T-helper 2 cell treated with Interferon-gamma antibody and Interleukin-4, amounts not matched to agents 5 μg/mL and 100 μg/mL, for 36 hours (primary cell): Measurements from ENCODE around the gene LIMA1.
"Not testable (repeated sequence)": the region's sequence is repeated elsewhere in the genome, so short reads cannot be mapped to it uniquely, and the experiment has no call there.

Experiments
- DNase-seq: peaks from one replicate; pipeline ENCODE4 v3.0.0; 2021; ENCODE audit warnings: low spot score
- H3K27ac Mint-ChIP-seq: one replicate; pipeline ENCODE4 v1.8.0; 2021; ENCODE audit warnings: mild to moderate bottlenecking, mixed read lengths
- H3K27me3 Mint-ChIP-seq: one replicate; pipeline ENCODE4 v1.8.0; 2021; ENCODE audit warnings: low read depth, mixed read lengths
- H3K36me3 Mint-ChIP-seq: one replicate; pipeline ENCODE4 v1.8.0; 2021; ENCODE audit warnings: low read depth, mixed read lengths
- H3K4me1 Mint-ChIP-seq: one replicate; pipeline ENCODE4 v1.8.0; 2021; ENCODE audit warnings: low read depth, mixed read lengths
- H3K4me3 Mint-ChIP-seq: one replicate; pipeline ENCODE4 v1.8.0; 2022; ENCODE audit warnings: mild to moderate bottlenecking, moderate library complexity, mixed read lengths
- H3K9me3 Mint-ChIP-seq: one replicate; pipeline ENCODE4 v1.8.0; 2021; ENCODE audit warnings: mixed read lengths

The LIMA1 gene

GRCh38 chr12:50162230-50162629, 121.1 kb downstream of the LIMA1 start:
- H3K4me1 Mint-ChIP-seq: peaks cover 41% of the 10 kb centered on the region

GRCh38 chr12:50160643-50161042, 122.7 kb downstream of the LIMA1 start:
- H3K4me3 Mint-ChIP-seq: no peak overlapping the region
- peaks cover 26% of the 10 kb centered on the region for H3K36me3 Mint-ChIP-seq
- H3K27ac Mint-ChIP-seq: peak overlapping the region; percentile 9
- DNase-seq: no peak
- no peaks in the 10 kb centered on the region for H3K9me3 Mint-ChIP-seq
- H3K4me1 Mint-ChIP-seq: peaks cover 38% of the 10 kb centered on the region
- H3K27me3 Mint-ChIP-seq: no peaks in the 10 kb centered on the region

More at GRCh38 chr12:50162230-50162629, 121.1 kb downstream of the LIMA1 start:
- Mint-ChIP-seq H3K27me3 (no peaks in the 10 kb centered on the region), H3K9me3 (no peaks in the 10 kb centered on the region), H3K4me3 (no peak overlapping the region), H3K27ac (no peak overlapping the region), H3K36me3 (peaks cover 27% of the 10 kb centered on the region)
- DNase-seq: no peak

DNA sequence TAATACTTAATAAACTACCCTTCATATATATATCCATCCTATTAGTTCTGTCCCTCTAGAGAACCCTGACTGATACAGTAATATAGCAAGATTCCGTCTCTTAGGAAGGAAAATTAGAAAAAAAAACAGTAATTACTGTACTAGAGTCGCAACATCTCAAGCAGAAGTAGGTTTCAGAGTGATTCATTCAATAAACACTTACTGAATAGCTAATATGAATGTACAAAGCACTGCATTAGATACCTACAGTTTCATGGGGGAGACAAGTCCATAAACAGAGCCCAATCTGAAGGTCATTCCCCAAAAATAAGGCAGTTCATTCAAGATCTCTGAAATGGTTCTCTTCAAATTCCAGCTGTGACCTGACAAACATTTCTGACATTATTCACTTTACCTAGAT, 126.1 kb downstream of the LIMA1 start:
- H3K4me1 Mint-ChIP-seq: peaks cover 24% of the 10 kb centered on the region
- H3K27ac Mint-ChIP-seq: peak overlapping the region; percentile 16
- H3K27me3 Mint-ChIP-seq: no peaks in the 10 kb centered on the region
- no peak for DNase-seq
- peaks cover 21% of the 10 kb centered on the region for H3K36me3 Mint-ChIP-seq
- H3K9me3 Mint-ChIP-seq: no peaks in the 10 kb centered on the region
- H3K4me3 Mint-ChIP-seq: no peak overlapping the region

DNA sequence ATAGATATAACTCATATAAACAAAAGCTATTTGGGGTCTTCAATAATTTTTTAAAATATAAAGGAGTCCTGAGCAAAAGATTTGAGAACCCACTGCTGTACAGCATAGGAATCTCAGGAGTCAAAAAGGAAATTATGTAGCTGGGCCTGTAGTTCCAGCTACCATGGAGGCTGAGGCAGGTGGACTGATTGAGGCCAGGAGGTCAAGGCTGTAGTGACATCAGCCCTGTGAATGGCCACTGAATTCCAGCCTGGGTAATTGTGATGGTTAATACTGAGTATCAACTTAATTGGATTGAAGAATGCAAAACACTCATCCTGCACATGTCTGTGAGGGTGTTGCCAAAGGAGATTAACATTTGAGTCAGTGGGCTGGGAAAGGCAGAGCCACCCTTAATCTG, 126.7 kb downstream of the LIMA1 start:
- Mint-ChIP-seq H3K4me3 (no peak overlapping the region), H3K27ac (no peak overlapping the region), H3K9me3 (no peaks in the 10 kb centered on the region), H3K36me3 (peaks cover 21% of the 10 kb centered on the region), H3K27me3 (no peaks in the 10 kb centered on the region), H3K4me1 (peaks cover 24% of the 10 kb centered on the region)
- no peak for DNase-seq

GRCh38 chr12:50154947-50155346, 128.4 kb downstream of the LIMA1 start:
- H3K4me1 Mint-ChIP-seq: peaks cover 21% of the 10 kb centered on the region
- not testable (repeated sequence) for H3K27me3 Mint-ChIP-seq, H3K4me3 Mint-ChIP-seq, H3K27ac Mint-ChIP-seq, H3K9me3 Mint-ChIP-seq, DNase-seq
- peaks cover 16% of the 10 kb centered on the region for H3K36me3 Mint-ChIP-seq

- H3K27ac Mint-ChIP-seq: peak overlapping the region; percentile 51
- no peaks in the 10 kb centered on the region for H3K27me3 Mint-ChIP-seq
- H3K4me3 Mint-ChIP-seq: no peak overlapping the region
- peaks cover 2% of the 10 kb centered on the region for H3K36me3 Mint-ChIP-seq
- H3K9me3 Mint-ChIP-seq: no peaks in the 10 kb centered on the region
- H3K4me1 Mint-ChIP-seq: peaks cover 13% of the 10 kb centered on the region
- DNase-seq: no peak
Measured at GRCh38 chr12:50151047-50151687, 132.2 kb downstream of the LIMA1 start.

DNA sequence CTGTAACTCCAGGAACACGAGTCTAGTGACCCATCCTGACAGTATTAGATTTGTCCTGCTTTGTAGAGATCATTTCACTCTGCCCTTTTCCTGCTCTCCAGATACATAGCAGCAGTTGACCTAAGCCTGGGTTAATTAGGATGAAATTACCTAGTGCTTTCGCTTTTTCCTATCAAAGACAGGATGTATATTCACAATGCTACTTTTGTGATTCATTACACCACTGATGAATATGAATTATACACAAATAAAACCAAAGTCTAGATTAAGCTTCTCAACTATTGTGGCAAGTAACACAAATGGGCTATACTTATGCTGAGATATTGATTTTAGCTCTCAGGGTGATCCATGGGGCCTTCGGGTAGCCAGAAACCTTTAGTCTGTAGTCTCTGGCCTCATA, 134.0 kb downstream of the LIMA1 start:
- no peak for DNase-seq
- no peaks in the 10 kb centered on the region for H3K27me3 Mint-ChIP-seq
- H3K4me3 Mint-ChIP-seq: no peak overlapping the region
- H3K27ac Mint-ChIP-seq: no peak overlapping the region
- no peaks in the 10 kb centered on the region for H3K9me3 Mint-ChIP-seq
- H3K36me3 Mint-ChIP-seq: peaks cover 4% of the 10 kb centered on the region
- peaks cover 17% of the 10 kb centered on the region for H3K4me1 Mint-ChIP-seq

DNA sequence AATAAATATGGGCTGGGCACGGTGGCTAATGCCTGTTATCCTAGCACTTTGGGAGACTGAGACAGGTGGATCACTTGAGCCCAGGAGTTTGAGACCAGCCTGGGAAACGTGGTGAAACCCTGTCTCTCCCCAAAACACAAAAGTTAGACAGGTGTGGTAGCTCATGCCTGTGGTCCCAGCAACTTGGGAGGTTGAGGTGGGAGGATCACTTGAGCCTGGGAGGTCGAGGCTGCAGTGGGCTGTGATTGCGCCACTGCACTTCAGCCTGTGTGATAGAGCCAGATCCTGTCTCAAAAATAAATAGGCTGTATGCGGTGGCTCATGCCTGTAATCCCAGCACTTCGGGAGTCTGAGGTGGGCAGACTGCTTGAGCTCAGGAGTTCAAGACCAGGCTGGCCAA, 135.3 kb downstream of the LIMA1 start:
- H3K4me3 Mint-ChIP-seq, DNase-seq, H3K27ac Mint-ChIP-seq, H3K9me3 Mint-ChIP-seq, H3K27me3 Mint-ChIP-seq, H3K36me3 Mint-ChIP-seq: not testable (repeated sequence)
- peaks cover 17% of the 10 kb centered on the region for H3K4me1 Mint-ChIP-seq

- Mint-ChIP-seq H3K4me3 (no peak overlapping the region), H3K27me3 (no peaks in the 10 kb centered on the region), H3K36me3 (peaks cover 13% of the 10 kb centered on the region), H3K4me1 (peaks cover 17% of the 10 kb centered on the region), H3K9me3 (no peaks in the 10 kb centered on the region), H3K27ac (no peak overlapping the region)
- no peak for DNase-seq
Measured at GRCh38 chr12:50147281-50147680, 136.0 kb downstream of the LIMA1 start.

GRCh38 chr12:50145439-50145838, 137.9 kb downstream of the LIMA1 start:
- H3K4me1 Mint-ChIP-seq: peaks cover 13% of the 10 kb centered on the region
- no peak overlapping the region for H3K27ac Mint-ChIP-seq
- H3K9me3 Mint-ChIP-seq: no peaks in the 10 kb centered on the region
- H3K36me3 Mint-ChIP-seq: peaks cover 27% of the 10 kb centered on the region
- no peak for DNase-seq
- H3K27me3 Mint-ChIP-seq: no peaks in the 10 kb centered on the region
- H3K4me3 Mint-ChIP-seq: no peak overlapping the region

- H3K27me3 Mint-ChIP-seq: no peaks in the 10 kb centered on the region
- no peaks in the 10 kb centered on the region for H3K9me3 Mint-ChIP-seq
- no peak for DNase-seq
- peaks cover 9% of the 10 kb centered on the region for H3K4me1 Mint-ChIP-seq
- no peak overlapping the region for H3K27ac Mint-ChIP-seq
- no peak overlapping the region for H3K4me3 Mint-ChIP-seq
- H3K36me3 Mint-ChIP-seq: peaks cover 37% of the 10 kb centered on the region
Measured at GRCh38 chr12:50142993-50143392, 140.3 kb downstream of the LIMA1 start.

GRCh38 chr12:50132505-50133135, 150.7 kb downstream of the LIMA1 start:
- Mint-ChIP-seq H3K27ac (peak overlapping the region; percentile 58), H3K4me3 (no peak overlapping the region), H3K27me3 (no peaks in the 10 kb centered on the region), H3K9me3 (no peaks in the 10 kb centered on the region), H3K4me1 (peaks cover 9% of the 10 kb centered on the region), H3K36me3 (peaks cover 56% of the 10 kb centered on the region)
- no peak for DNase-seq

DNA sequence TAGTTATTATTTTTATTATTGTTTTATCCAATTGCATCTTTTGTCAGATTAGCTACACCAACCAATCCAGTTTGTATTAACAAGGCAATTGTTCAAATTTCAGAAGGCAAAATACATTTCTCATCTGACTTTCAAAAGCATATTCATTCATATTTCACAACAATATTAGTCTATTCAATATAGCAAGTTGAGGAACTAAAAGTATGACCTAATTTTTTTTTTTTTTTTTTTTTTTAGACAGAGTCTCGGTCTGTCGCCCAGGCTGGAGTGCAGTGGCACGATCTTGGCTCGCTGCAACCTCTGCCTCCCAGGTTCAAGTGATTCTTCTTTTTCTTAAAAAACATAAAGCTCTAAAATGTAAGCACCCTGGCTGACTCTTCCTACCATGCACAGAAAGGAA, 154.0 kb downstream of the LIMA1 start:
- no peak overlapping the region for H3K27ac Mint-ChIP-seq
- H3K4me3 Mint-ChIP-seq: no peak overlapping the region
- no peaks in the 10 kb centered on the region for H3K27me3 Mint-ChIP-seq
- no peaks in the 10 kb centered on the region for H3K9me3 Mint-ChIP-seq
- peaks cover 47% of the 10 kb centered on the region for H3K36me3 Mint-ChIP-seq
- peaks cover 19% of the 10 kb centered on the region for H3K4me1 Mint-ChIP-seq
- no peak for DNase-seq

- Mint-ChIP-seq H3K4me1 (peaks cover 16% of the 10 kb centered on the region), H3K27ac (no peak overlapping the region), H3K4me3 (no peak overlapping the region), H3K36me3 (peaks cover 42% of the 10 kb centered on the region), H3K27me3 (no peaks in the 10 kb centered on the region), H3K9me3 (no peaks in the 10 kb centered on the region)
- no peak for DNase-seq
Measured at GRCh38 chr12:50127546-50127945, 155.8 kb downstream of the LIMA1 start.
